ENCODE results near the gene LANCL2. TPM values are rescaled to one million over a fixed set of nuclear protein-coding genes. Genes with fewer than 3 reads are reported as not detected.

Gene LANCL2
- total and polyA plus RNA-seq, 2 experiments from 2014 or later = 7.3 to 10.7 TPM

DNA sequence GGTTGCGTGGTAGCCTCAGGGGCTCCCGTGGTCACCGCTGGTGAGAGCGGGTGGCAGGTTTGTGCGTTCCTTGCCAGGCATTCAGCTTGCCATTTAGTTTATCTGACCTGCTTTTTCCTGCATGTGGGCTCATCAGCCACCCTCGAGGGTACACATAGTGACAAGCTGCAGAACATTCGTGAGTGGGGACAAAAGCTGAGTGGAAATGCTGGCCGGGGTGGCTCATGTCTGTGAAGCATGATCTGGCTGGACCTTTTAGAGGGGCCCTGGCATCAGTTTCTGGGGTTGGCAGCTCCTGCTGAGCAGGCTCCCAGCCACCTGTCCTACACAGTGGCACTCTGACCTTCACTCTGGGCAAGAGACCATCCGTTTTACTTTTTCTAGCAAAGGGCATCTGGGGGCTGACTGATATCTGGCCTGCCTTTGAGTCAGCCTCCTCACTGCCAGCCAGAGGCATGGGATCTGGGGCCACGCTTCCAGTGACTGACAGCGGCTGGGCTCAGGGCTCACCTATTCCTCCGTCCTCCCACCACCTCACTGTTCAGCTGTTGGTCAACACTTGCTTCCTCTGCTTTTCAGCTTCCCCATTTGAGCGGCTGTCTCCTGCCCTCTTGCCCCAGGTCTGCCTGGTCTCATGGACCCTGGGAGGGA is 75.0 kb downstream of the LANCL2 start (continued):
- TF ChIP-seq, protein P1, sequence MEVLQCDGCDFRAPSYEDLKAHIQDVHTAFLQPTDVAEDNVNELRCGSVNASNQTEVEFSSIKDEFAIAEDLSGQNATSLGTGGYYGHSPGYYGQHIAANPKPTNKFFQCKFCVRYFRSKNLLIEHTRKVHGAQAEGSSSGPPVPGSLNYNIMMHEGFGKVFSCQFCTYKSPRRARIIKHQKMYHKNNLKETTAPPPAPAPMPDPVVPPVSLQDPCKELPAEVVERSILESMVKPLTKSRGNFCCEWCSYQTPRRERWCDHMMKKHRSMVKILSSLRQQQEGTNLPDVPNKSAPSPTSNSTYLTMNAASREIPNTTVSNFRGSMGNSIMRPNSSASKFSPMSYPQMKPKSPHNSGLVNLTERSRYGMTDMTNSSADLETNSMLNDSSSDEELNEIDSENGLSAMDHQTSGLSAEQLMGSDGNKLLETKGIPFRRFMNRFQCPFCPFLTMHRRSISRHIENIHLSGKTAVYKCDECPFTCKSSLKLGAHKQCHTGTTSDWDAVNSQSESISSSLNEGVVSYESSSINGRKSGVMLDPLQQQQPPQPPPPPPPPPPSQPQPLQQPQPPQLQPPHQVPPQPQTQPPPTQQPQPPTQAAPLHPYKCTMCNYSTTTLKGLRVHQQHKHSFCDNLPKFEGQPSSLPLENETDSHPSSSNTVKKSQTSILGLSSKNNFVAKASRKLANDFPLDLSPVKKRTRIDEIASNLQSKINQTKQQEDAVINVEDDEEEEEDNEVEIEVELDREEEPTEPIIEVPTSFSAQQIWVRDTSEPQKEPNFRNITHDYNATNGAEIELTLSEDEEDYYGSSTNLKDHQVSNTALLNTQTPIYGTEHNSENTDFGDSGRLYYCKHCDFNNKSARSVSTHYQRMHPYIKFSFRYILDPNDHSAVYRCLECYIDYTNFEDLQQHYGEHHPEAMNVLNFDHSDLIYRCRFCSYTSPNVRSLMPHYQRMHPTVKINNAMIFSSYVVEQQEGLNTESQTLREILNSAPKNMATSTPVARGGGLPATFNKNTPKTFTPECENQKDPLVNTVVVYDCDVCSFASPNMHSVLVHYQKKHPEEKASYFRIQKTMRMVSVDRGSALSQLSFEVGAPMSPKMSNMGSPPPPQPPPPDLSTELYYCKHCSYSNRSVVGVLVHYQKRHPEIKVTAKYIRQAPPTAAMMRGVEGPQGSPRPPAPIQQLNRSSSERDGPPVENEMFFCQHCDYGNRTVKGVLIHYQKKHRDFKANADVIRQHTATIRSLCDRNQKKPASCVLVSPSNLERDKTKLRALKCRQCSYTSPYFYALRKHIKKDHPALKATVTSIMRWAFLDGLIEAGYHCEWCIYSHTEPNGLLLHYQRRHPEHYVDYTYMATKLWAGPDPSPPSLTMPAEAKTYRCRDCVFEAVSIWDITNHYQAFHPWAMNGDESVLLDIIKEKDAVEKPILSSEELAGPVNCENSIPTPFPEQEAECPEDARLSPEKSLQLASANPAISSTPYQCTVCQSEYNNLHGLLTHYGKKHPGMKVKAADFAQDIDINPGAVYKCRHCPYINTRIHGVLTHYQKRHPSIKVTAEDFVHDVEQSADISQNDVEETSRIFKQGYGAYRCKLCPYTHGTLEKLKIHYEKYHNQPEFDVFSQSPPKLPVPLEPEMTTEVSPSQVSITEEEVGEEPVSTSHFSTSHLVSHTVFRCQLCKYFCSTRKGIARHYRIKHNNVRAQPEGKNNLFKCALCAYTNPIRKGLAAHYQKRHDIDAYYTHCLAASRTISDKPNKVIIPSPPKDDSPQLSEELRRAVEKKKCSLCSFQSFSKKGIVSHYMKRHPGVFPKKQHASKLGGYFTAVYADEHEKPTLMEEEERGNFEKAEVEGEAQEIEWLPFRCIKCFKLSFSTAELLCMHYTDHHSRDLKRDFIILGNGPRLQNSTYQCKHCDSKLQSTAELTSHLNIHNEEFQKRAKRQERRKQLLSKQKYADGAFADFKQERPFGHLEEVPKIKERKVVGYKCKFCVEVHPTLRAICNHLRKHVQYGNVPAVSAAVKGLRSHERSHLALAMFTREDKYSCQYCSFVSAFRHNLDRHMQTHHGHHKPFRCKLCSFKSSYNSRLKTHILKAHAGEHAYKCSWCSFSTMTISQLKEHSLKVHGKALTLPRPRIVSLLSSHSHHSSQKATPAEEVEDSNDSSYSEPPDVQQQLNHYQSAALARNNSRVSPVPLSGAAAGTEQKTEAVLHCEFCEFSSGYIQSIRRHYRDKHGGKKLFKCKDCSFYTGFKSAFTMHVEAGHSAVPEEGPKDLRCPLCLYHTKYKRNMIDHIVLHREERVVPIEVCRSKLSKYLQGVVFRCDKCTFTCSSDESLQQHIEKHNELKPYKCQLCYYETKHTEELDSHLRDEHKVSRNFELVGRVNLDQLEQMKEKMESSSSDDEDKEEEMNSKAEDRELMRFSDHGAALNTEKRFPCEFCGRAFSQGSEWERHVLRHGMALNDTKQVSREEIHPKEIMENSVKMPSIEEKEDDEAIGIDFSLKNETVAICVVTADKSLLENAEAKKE (CRISPR knock-in tag; IDR thresholded peaks at IDR 0.05) = no peak
- no peak for TF ChIP-seq ZNF331 (CRISPR knock-in tag; IDR thresholded peaks at IDR 0.05; ENCODE audit: low read depth)

DNA sequence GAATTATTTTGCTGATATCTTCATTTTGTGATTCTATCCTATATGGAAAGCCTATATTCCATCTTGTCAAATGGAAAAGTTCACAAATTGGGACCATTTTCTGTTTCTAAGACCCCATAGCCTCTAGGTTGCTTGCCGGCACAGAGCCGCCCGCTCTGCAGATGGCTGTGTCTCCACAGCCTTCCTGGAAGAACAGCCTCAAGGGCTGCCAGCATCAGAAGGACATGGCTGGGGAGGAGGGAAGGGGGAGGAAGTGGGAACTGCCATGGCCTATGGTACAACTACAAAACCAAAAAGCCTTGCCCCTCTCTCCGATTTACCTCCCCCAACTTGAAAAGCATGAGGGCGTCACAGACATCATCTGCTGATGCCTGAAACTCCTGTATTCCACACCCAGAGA is 75.9 kb downstream of the LANCL2 start:
- Histone ChIP-seq H4K20me1 (replicated peaks; ENCODE audit: insufficient read depth) (no peaks in the 10 kb centered on the region), H3F3A (replicated peaks; ENCODE audit: low read depth) (no peaks in the 10 kb centered on the region), H3K4me1 (ENCODE audit: insufficient read depth) (no peaks in the 10 kb centered on the region), H3K36me3 (ENCODE audit: insufficient read depth) (no peaks in the 10 kb centered on the region), H2AFZ (no peak overlapping the region), H3K9me2 (ENCODE audit: insufficient read depth) (no peaks in the 10 kb centered on the region), H3K79me2 (replicated peaks; ENCODE audit: insufficient read depth) (no peaks in the 10 kb centered on the region), H3K4me2 (no peak overlapping the region), H3K27ac (ENCODE audit: low read depth) (no peak overlapping the region), H3K4me3 (no peak overlapping the region), H3K27me3 (ENCODE audit: insufficient read depth) (no peaks in the 10 kb centered on the region)
- Mint-ChIP-seq H3K4me3 (no peak overlapping the region), H3K27me3 (ENCODE audit: insufficient read depth, low read depth, poor library complexity) (peaks cover 10% of the 10 kb centered on the region), H3K9me3 (no peaks in the 10 kb centered on the region), H3K4me1 (peaks cover 6% of the 10 kb centered on the region; the same call in 2 of the 3 replicates), H3K36me3 (ENCODE audit: low read depth) (no peaks in the 10 kb centered on the region), H3K27ac (no peak overlapping the region)
- ATAC-seq (no peak), DNase-seq (ENCODE audit: low spot score) (no peak)
- TF ChIP-seq EZH2phosphoT487 (IDR thresholded peaks at IDR 0.05; ENCODE audit: unreplicated experiment) (no peak), EZH2 (IDR thresholded peaks at IDR 0.05; ENCODE audit: low read depth, unreplicated experiment) (no peak), CREB1 (CRISPR knock-in tag; IDR thresholded peaks at IDR 0.05; ENCODE audit: low read depth) (no peak), ZNF114 (CRISPR knock-in tag; IDR thresholded peaks at IDR 0.05) (no peak), NANOG (IDR thresholded peaks at IDR 0.05; ENCODE audit: borderline replicate concordance) (no peak), ZNF331 (CRISPR knock-in tag; IDR thresholded peaks at IDR 0.05; ENCODE audit: low read depth) (no peak), ETS1 (IDR thresholded peaks at IDR 0.05) (no peak)
- TF ChIP-seq, protein P1 (CRISPR knock-in tag; IDR thresholded peaks at IDR 0.05) = no peak

All from GM23338 (cell line).